H1 (cell line): Measurements from ENCODE around the gene CHRM4. TPM values are rescaled to one million over a fixed set of nuclear protein-coding genes. Genes with fewer than 3 reads are reported as not detected.

ENCODE experiments used
- CTCF ChIA-PET: fragments of 300-600 bp; sonication (Branson Sonifier 250); formaldehyde crosslinking; loops from one replicate; lab custom pipeline; 2021; ENCODE audit not compliant: partially characterized antibody; lab: Charles Lee
- POLR2A ChIA-PET: fragments of 300-600 bp; sonication (Branson Sonifier 250); formaldehyde crosslinking; loops from one replicate; lab custom pipeline; 2021; ENCODE audit warnings: inconsistent platforms; ENCODE audit not compliant: partially characterized antibody; lab: Charles Lee
- DNase-seq, 2 experiments: peaks; one replicate each; pipeline versions ENCODE4 v3.0.0 to v3.0.0-alpha.2; 2010 to 2022; ENCODE audit warnings: low spot score in 2 of 2, low read depth in 1 of 2, mixed read lengths in 1 of 2
- FAIRE-seq: peaks from 2 replicates; lab custom pipeline; 2011; peaks lifted over from hg19 to GRCh38; lab: Jason Lieb, UNC
- H2AFZ ChIP-seq: 2 replicates; pipeline ENCODE4 v1.8.1; 2012; ENCODE audit warnings: low read length, inconsistent platforms
- H2AK5ac ChIP-seq: 2 replicates; pipeline ENCODE4 v1.6.1; 2013; ENCODE audit warnings: low read depth, low read length
- H2BK120ac ChIP-seq: replicated peaks from 2 replicates; pipeline ENCODE3; 2013; ENCODE audit warnings: low read depth, low read length, inconsistent platforms
- H2BK12ac ChIP-seq: 2 replicates; pipeline ENCODE4 v1.6.1; 2013; ENCODE audit warnings: low read depth, low read length
- H2BK15ac ChIP-seq: 2 replicates; pipeline ENCODE4 v1.6.1; 2013; ENCODE audit warnings: low read length
- H2BK20ac ChIP-seq: 2 replicates; pipeline ENCODE4 v1.6.1; 2013; ENCODE audit warnings: low read length
- H2BK5ac ChIP-seq: 2 replicates; pipeline ENCODE4 v1.6.1; 2013; ENCODE audit warnings: low read depth, low read length
- H3K14ac ChIP-seq: 2 replicates; pipeline ENCODE4 v1.6.1; 2013; ENCODE audit warnings: inconsistent platforms; ENCODE audit not compliant: insufficient read length
- H3K18ac ChIP-seq: 2 replicates; pipeline ENCODE4 v1.6.1; 2013; ENCODE audit warnings: low read length; ENCODE audit errors: extremely low read depth
- H3K23ac ChIP-seq: 2 replicates; pipeline ENCODE4 v1.6.1; 2013; ENCODE audit warnings: inconsistent platforms; ENCODE audit not compliant: insufficient read length
- H3K23me2 ChIP-seq: 2 replicates; pipeline ENCODE4 v1.6.1; 2013; ENCODE audit warnings: low read depth, low read length
- H3K27ac ChIP-seq: 2 replicates; pipeline ENCODE4 v1.6.1; 2011; ENCODE audit warnings: low read depth, low read length, inconsistent platforms
- H3K27me3 ChIP-seq, 4 experiments: replicated peaks in 1 of 4; 1 replicate in 1 of 4; 2 replicates in 3 of 4; pipeline versions ENCODE4 v1.6.1 to v1.8.1; 2011 to 2013; ENCODE audit warnings: low read length in 3 of 4, mild to moderate bottlenecking in 3 of 4, inconsistent platforms in 2 of 4, mixed read lengths in 2 of 4, moderate library complexity in 1 of 4; ENCODE audit not compliant: control insufficient read depth in 3 of 4, insufficient read depth in 3 of 4; ENCODE audit errors: extremely low read depth in 1 of 4
- H3K36me3 ChIP-seq, 4 experiments: 2 replicates each; pipeline versions ENCODE4 v1.6.1 to v1.8.1; 2011 to 2013; ENCODE audit warnings: mild to moderate bottlenecking in 4 of 4, low read length in 3 of 4, moderate library complexity in 2 of 4, control low read depth in 1 of 4, inconsistent platforms in 1 of 4; ENCODE audit not compliant: insufficient read depth in 4 of 4, control insufficient read depth in 2 of 4
- H3K4ac ChIP-seq: replicated peaks from 2 replicates; pipeline ENCODE3; 2013; ENCODE audit warnings: low read length, low read depth, mixed read lengths, inconsistent platforms; ENCODE audit not compliant: insufficient read length
- H3K4me1 ChIP-seq, 4 experiments: replicated peaks in 1 of 4; 1 replicate in 1 of 4; 2 replicates in 3 of 4; pipeline versions ENCODE4 v1.6.1 to v1.8.1; 2011 to 2013; ENCODE audit warnings: low read length in 3 of 4, inconsistent platforms in 2 of 4, mixed read lengths in 1 of 4; ENCODE audit not compliant: insufficient read depth in 4 of 4, control insufficient read depth in 3 of 4
- H3K4me2 ChIP-seq, 2 experiments: 2 replicates each; pipeline versions ENCODE4 v1.6.1 to v1.8.1; 2011 to 2013; ENCODE audit warnings: low read depth in 2 of 2, low read length in 2 of 2, control low read depth in 1 of 2, inconsistent platforms in 1 of 2, mild to moderate bottlenecking in 1 of 2; ENCODE audit not compliant: insufficient read depth in 1 of 2
- H3K4me3 ChIP-seq, 4 experiments: fragments of 200-600, 300-600 bp in 1 of 4; sonication (generic), shearing (Covaris generic), sonication (Bioruptor Twin) in 1 of 4; 2 replicates each; pipeline versions ENCODE4 v1.5.1 to v1.8.1; 2011 to 2016; ENCODE audit warnings: low read length in 4 of 4, low read depth in 3 of 4, control low read depth in 2 of 4, inconsistent platforms in 2 of 4, mild to moderate bottlenecking in 2 of 4, mixed read lengths in 1 of 4, moderate library complexity in 1 of 4; ENCODE audit not compliant: insufficient read depth in 2 of 4; ENCODE audit errors: extremely low read depth in 1 of 4
- H3K56ac ChIP-seq: replicated peaks from 2 replicates; pipeline ENCODE3; 2013; ENCODE audit warnings: low read depth, mild to moderate bottlenecking, mixed read lengths, low read length, inconsistent platforms; ENCODE audit not compliant: insufficient read length
- H3K79me1 ChIP-seq: 2 replicates; pipeline ENCODE4 v1.6.1; 2013; ENCODE audit warnings: low read depth, low read length, control low read depth
- H3K79me2 ChIP-seq, 2 experiments: 2 replicates each; pipeline versions ENCODE4 v1.6.1 to v1.8.1; 2012 to 2013; ENCODE audit warnings: low read length in 2 of 2, mild to moderate bottlenecking in 2 of 2, inconsistent platforms in 1 of 2; ENCODE audit not compliant: insufficient read depth in 2 of 2, control insufficient read depth in 1 of 2
- H3K9ac ChIP-seq, 4 experiments: replicated peaks in 1 of 4; 1 replicate in 1 of 4; 2 replicates in 3 of 4; pipeline versions ENCODE4 v1.6.1 to v1.8.1; 2011 to 2013; ENCODE audit warnings: low read depth in 3 of 4, low read length in 3 of 4, control low read depth in 2 of 4, mild to moderate bottlenecking in 2 of 4, moderate library complexity in 2 of 4, inconsistent platforms in 1 of 4; ENCODE audit errors: extremely low read depth in 1 of 4
- H3K9me3 ChIP-seq, 2 experiments: 2 replicates each; pipeline versions ENCODE4 v1.6.1 to v1.8.1; 2012 to 2013; ENCODE audit warnings: mild to moderate bottlenecking in 2 of 2, moderate library complexity in 2 of 2, control low read depth in 1 of 2, inconsistent platforms in 1 of 2, low read depth in 1 of 2, low read length in 1 of 2, mixed read lengths in 1 of 2; ENCODE audit not compliant: insufficient read depth in 2 of 2
- H4K20me1 ChIP-seq, 2 experiments: replicated peaks in 1 of 2; 2 replicates each; pipeline versions ENCODE3 to v1.8.1; 2011 to 2013; ENCODE audit warnings: inconsistent platforms in 2 of 2, low read length in 2 of 2, mild to moderate bottlenecking in 1 of 2; ENCODE audit not compliant: insufficient read depth in 2 of 2, control insufficient read depth in 1 of 2
- H4K5ac ChIP-seq: 2 replicates; pipeline ENCODE4 v1.6.1; 2013; ENCODE audit warnings: low read length, low read depth, mixed read lengths, inconsistent platforms; ENCODE audit not compliant: insufficient read length
- H4K8ac ChIP-seq: 2 replicates; pipeline ENCODE4 v1.8.0; 2013; ENCODE audit warnings: mild to moderate bottlenecking, moderate library complexity, low read length, inconsistent platforms; ENCODE audit not compliant: insufficient read depth; ENCODE audit errors: extremely low read depth
- H4K91ac ChIP-seq: replicated peaks from 2 replicates; pipeline ENCODE3; 2013; ENCODE audit warnings: low read length, mixed read lengths, inconsistent platforms; ENCODE audit not compliant: insufficient read length
- EP300 ChIP-seq, 2 experiments: IDR thresholded peaks; 1 replicate in 1 of 2; 2 replicates in 1 of 2; pipeline ENCODE4 v1.6.1; 2011 to 2012; ENCODE audit warnings: low read depth in 2 of 2, low read length in 2 of 2, mild to moderate bottlenecking in 2 of 2, borderline replicate concordance in 1 of 2, inconsistent platforms in 1 of 2, moderate library complexity in 1 of 2
- HDAC2 ChIP-seq, 2 experiments: fragments of 300-600 bp in 1 of 2; sonication (generic) in 1 of 2; IDR thresholded peaks; 2 replicates each; pipeline ENCODE4 v1.6.1; 2011 to 2012; ENCODE audit warnings: low read depth in 2 of 2, low read length in 2 of 2, mild to moderate bottlenecking in 2 of 2, moderate library complexity in 2 of 2, borderline replicate concordance in 1 of 2, inconsistent platforms in 1 of 2
- KDM4A ChIP-seq: IDR thresholded peaks from one replicate; pipeline ENCODE4 v1.7.1; 2012; ENCODE audit warnings: low read depth, mild to moderate bottlenecking, moderate library complexity, low read length, inconsistent platforms; ENCODE audit not compliant: severe bottlenecking
- POU5F1 ChIP-seq: IDR thresholded peaks from 2 replicates; pipeline ENCODE4 v1.6.1; 2011; ENCODE audit warnings: low read depth, mild to moderate bottlenecking, low read length, moderate library complexity
- RBBP5 ChIP-seq: IDR thresholded peaks from 2 replicates; pipeline ENCODE4 v1.7.1; 2012; ENCODE audit warnings: low read depth, mild to moderate bottlenecking, inconsistent platforms, low read length, moderate library complexity, borderline replicate concordance
- SP1 ChIP-seq: IDR thresholded peaks from 2 replicates; pipeline ENCODE4 v1.6.1; 2011; ENCODE audit warnings: low read depth, low read length
- WGBS, 2 experiments: shearing (Covaris generic) in 1 of 2; methylation state at CpG; one replicate each; pipeline versions ENCODE4 v1.1.6 to v1.1.7; 2013 to 2015; ENCODE audit warnings: low lambda C conversion rate in 2 of 2, mixed read lengths in 2 of 2, inconsistent platforms in 1 of 2, low coverage in 1 of 2, missing lambda C conversion rate in 1 of 2; ENCODE audit not compliant: insufficient replicate concordance in 2 of 2, insufficient coverage in 1 of 2, insufficient read length in 1 of 2; ENCODE audit errors: extremely low coverage in 1 of 2, missing lambda C conversion rate in 1 of 2; 5-methylcytosine and 5-hydroxymethylcytosine counted together
- polyA plus RNA-seq, 7 experiments: library from polyadenylated mRNA; depleted of rRNA in 3 of 7; stranded (reverse) in 5 of 7; unstranded in 2 of 7; fragments of >200 nt in 5 of 7; fragments of 200-250 nt in 2 of 7; gene quantifications; 1 replicate in 5 of 7; 2 replicates in 1 of 7; 4 replicates in 1 of 7; pipeline versions ENCODE4 v1.2.1 to v1.2.3, GENCODE V29; 2011 to 2013; ENCODE audit warnings: missing spikeins in 2 of 7, mixed read lengths in 2 of 7
- total RNA-seq: library from RNA; stranded (reverse); fragmentation: NEBNext Ultra II Directional; extraction: Animal tissue kit (Norgen Biotek cat#: 25700); gene quantifications from 2 replicates; pipeline ENCODE4 v1.2.1, GENCODE V29; 2021

The CHRM4 gene
- total and polyA plus RNA-seq, 2 of the 8 experiments (the other 6 are each of a cell fraction or from before 2014, with no cell fraction given) = 1.1 to 1.3 TPM

DNA sequence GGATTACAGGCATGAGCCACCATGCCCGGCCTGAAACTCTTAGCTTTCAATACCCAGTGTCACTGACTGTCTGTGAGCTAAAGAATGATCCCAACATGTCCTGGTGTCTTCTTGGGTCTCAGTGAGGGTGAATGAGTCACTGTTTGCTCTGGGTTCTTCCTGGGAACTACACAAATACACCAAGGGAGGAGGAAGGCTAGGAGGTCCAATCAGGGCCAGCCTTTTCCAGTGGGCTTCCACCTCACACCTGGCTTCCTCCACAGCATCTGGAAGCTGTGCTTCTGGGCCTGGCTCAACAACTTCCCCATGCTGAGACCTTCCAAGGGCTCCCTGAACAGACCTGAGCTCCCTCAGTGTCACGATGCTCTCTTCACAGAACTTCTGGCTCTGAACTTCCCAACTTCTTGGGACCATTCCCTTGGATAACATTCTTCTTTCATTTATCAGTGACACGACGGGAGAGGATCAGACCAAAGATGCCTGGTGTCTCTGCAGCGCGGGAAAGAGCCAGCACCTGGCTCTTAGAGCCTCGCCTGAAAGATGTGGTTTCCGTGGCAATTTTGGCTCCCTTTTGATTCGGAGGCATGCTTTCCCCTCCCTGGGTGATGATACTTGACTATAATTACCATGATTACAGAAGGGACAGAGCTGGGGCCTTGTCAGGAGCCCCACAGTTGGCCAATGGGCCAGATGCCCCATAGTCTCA, 22.3 kb upstream of the CHRM4 start:
- no peak overlapping the region for H2AK5ac ChIP-seq
- H4K5ac ChIP-seq = no peak overlapping the region
- no peak overlapping the region for H3K27ac ChIP-seq
- no peaks in the 10 kb centered on the region for H3K9me3 ChIP-seq
- H3K14ac ChIP-seq = no peak overlapping the region
- H2BK120ac ChIP-seq = no peak overlapping the region
- no peak overlapping the region for H3K23ac ChIP-seq
- H3K18ac ChIP-seq = no peak overlapping the region
- H3K9ac ChIP-seq = no peak overlapping the region
- no peak for FAIRE-seq
- no peak overlapping the region for H2BK5ac ChIP-seq
- POLR2A ChIA-PET = no interaction called here
- no peak overlapping the region for H2BK12ac ChIP-seq
- H2BK15ac ChIP-seq = no peak overlapping the region
- H3K79me2 ChIP-seq = no peaks in the 10 kb centered on the region
- H4K91ac ChIP-seq = no peak overlapping the region
- H3K4ac ChIP-seq = no peak overlapping the region
- no peak overlapping the region for H2AFZ ChIP-seq
- no peaks in the 10 kb centered on the region for H3K79me1 ChIP-seq
- H4K20me1 ChIP-seq = no peaks in the 10 kb centered on the region
- H3K4me2 ChIP-seq = no peak overlapping the region
- H3K36me3 ChIP-seq = peaks cover 0 to 3% (median 1%) of the 10 kb centered on the region in 4 experiments; a peak in 5 of 8 replicates
- 98% methylated on average over 9 of the region's 9 CpGs; no CpG with 5 or more reads in 1 of the 2 experiments for whole genome bisulfite sequencing, 2 experiments
- H3K4me3 ChIP-seq = no peak overlapping the region
- peak overlapping the region; percentile 1; the same call in 1 of the 2 replicates for H4K8ac ChIP-seq
- no peaks in the 10 kb centered on the region for H3K27me3 ChIP-seq
- TF ChIP-seq HDAC2 (IDR thresholded peaks at IDR 0.05; ENCODE audit: borderline replicate concordance in 1 of 2, low read depth in 2 of 2, low read length in 2 of 2) (no peak), RBBP5 (no peak), POU5F1 (no peak), KDM4A (no peak), SP1 (no peak), EP300 (IDR thresholded peaks at IDR 0.05; ENCODE audit: borderline replicate concordance in 1 of 2, low read depth in 2 of 2, low read length in 2 of 2) (no peak)
- no peaks in the 10 kb centered on the region for H3K23me2 ChIP-seq
- CTCF ChIA-PET = interaction anchor here (0.7 to 3.1 kb wide), 12 partner anchors 8 to 118 kb away, joined by 3 to 17 read pairs (median 4); partner anchors contain the start of gene CHRM4
- H2BK20ac ChIP-seq = no peak overlapping the region
- DNase-seq = no peak
- peaks cover 0 to 4% (median 0%) of the 10 kb centered on the region in 4 experiments; a peak in 1 of 7 replicates for H3K4me1 ChIP-seq
- no peak overlapping the region for H3K56ac ChIP-seq
